Activated naive CD4-positive, alpha-beta T cell (primary cell): ENCODE results near the gene RUSF1.
"Not testable (repeated sequence)": the region's sequence is repeated elsewhere in the genome, so short reads cannot be mapped to it uniquely, and the experiment has no call there.

Experiments used
- DNase-seq, 4 experiments: peaks; one replicate each; lab custom pipeline; 2025; lab: John Stamatoyannopoulos, UW

RUSF1 gene

GRCh38 chr16:31452631-31453106 lies 55.5 kb downstream of the RUSF1 start:
- no peak for DNase-seq

DNA sequence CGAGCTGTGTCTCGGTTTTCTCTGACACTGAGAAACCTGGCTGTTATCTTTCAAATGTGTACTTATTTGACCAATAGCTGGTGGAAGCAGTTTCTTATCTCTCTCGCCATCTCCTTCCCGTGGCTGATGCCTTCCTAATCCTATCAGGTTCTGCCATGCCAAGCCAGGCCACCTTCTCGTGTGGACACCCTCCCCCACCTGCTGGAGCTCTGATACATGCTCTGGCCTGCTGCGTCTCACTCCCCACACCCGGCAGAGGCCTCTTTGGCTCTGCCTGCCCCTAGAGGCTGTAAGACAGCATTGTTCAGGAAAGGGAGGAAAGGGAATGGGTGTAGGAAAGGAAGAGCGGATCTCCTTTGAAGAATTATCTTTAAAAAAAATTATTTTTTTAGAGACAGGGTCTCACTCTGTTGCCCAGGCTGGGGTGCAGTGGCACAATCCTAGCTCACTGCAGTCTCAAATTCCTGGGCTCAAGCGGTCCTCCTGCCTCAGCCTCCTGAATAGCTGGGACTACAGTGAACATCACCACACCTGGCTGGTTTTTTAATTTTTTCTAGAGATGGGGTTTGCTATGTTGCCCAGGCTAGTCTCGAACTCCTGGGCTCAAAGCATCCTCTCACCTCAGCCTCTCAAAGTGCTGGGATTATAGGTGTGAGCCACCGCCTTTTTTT lies 56.4 kb downstream of the RUSF1 start:
- DNase-seq, result no peak

GRCh38 chr16:31451201-31451600 lies 57.0 kb downstream of the RUSF1 start:
- no peak for DNase-seq

- DNase-seq, result not testable (repeated sequence)
Measured at GRCh38 chr16:31445931-31446330, 62.3 kb downstream of the RUSF1 start.

- DNase-seq, result no peak
Measured at GRCh38 chr16:31441956-31442355, 66.2 kb downstream of the RUSF1 start.

- no peak for DNase-seq
Measured at GRCh38 chr16:31440516-31441184, 67.5 kb downstream of the RUSF1 start.

- no peak for DNase-seq
Measured at GRCh38 chr16:31439519-31439918, 68.7 kb downstream of the RUSF1 start.
